Daoy (cell line): ENCODE data around the gene KIAA1755. TPM values are rescaled to one million over a fixed set of nuclear protein-coding genes. Genes with fewer than 3 reads are reported as not detected.
A peak's percentile ranks its signal among the peaks of the same experiment; 100 is the strongest.

Experiments
- DNase-seq: peaks from one replicate; pipeline ENCODE4 v3.0.0-alpha.2; 2015; ENCODE audit warnings: low read depth
- total RNA-seq: library from RNA; depleted of rRNA; stranded (reverse); fragments of >200 nt; shearing (Covaris generic); gene quantifications from 2 replicates; pipeline ENCODE4 v1.2.3, GENCODE V29; 2014; rRNA removed

KIAA1755 gene
- total RNA-seq = 0.30 and 1.0 TPM in 2 replicates

GRCh38 chr20:38260378-38261053, at the start of gene KIAA1755:
KIAA1755 (minus strand) TSS chr20:38260735; CDS start chr20:38260500, 235 bp downstream.
- DNase-seq = no peak

- no peak for DNase-seq
These were observed 47.9 kb upstream of the KIAA1755 start for GRCh38 chr20:38308447-38308846.

- no peak for DNase-seq
These were observed 47.5 kb upstream of the KIAA1755 start for GRCh38 chr20:38308047-38308438.

GRCh38 chr20:38307371-38308046, 47.0 kb upstream of the KIAA1755 start:
- DNase-seq = peak; percentile 53

GRCh38 chr20:38306379-38306778, 45.8 kb upstream of the KIAA1755 start:
- DNase-seq = no peak

GRCh38 chr20:38305541-38305940, 45.0 kb upstream of the KIAA1755 start:
- DNase-seq = no peak

- DNase-seq = peak; percentile 53
These were observed 44.4 kb upstream of the KIAA1755 start for GRCh38 chr20:38304845-38305447.

- peak; percentile 78 for DNase-seq
These were observed 43.4 kb upstream of the KIAA1755 start, which contains the start of gene BPI for GRCh38 chr20:38303908-38304379. BPI (plus strand) TSS chr20:38304156; CDS start chr20:38304224, 68 bp downstream.

GRCh38 chr20:38302786-38303185, 42.3 kb upstream of the KIAA1755 start:
- DNase-seq = no peak

- DNase-seq = no peak
These were observed 40.8 kb upstream of the KIAA1755 start for GRCh38 chr20:38301309-38301708.

GRCh38 chr20:38300438-38300837, 39.9 kb upstream of the KIAA1755 start:
- DNase-seq = no peak

GRCh38 chr20:38299963-38300362, 39.4 kb upstream of the KIAA1755 start:
- DNase-seq = no peak

GRCh38 chr20:38298768-38299288, 38.3 kb upstream of the KIAA1755 start:
- DNase-seq = no peak

- no peak for DNase-seq
These were observed 37.6 kb upstream of the KIAA1755 start for GRCh38 chr20:38297916-38298674.

- DNase-seq = no peak
These were observed 35.9 kb upstream of the KIAA1755 start for GRCh38 chr20:38296433-38296832.

- DNase-seq = no peak
These were observed 35.3 kb upstream of the KIAA1755 start for GRCh38 chr20:38295811-38296210.

- DNase-seq = no peak
These were observed 33.6 kb upstream of the KIAA1755 start for GRCh38 chr20:38294076-38294591.

- DNase-seq = no peak
These were observed 33.0 kb upstream of the KIAA1755 start for GRCh38 chr20:38293491-38294065.

- no peak for DNase-seq
These were observed 31.4 kb upstream of the KIAA1755 start for GRCh38 chr20:38291966-38292365.

- peak; percentile 93 for DNase-seq
These were observed 30.6 kb upstream of the KIAA1755 start for GRCh38 chr20:38290829-38291814.
